Stomach smooth muscle (tissue), 2 donors: ENCODE measurements around the gene CCBE1.

ENCODE experiments used
- H3K27ac ChIP-seq: one replicate; pipeline ENCODE4 v1.7.0; 2013; ENCODE audit warnings: mild to moderate bottlenecking, low read length, inconsistent platforms
- H3K27me3 ChIP-seq, 2 donors: one replicate each; pipeline ENCODE4 v1.7.0; 2013; ENCODE audit warnings: low read length in 2 of 2; ENCODE audit not compliant: insufficient read depth in 2 of 2, control insufficient read depth in 1 of 2
- H3K36me3 ChIP-seq, 2 donors: one replicate each; pipeline ENCODE4 v1.7.0; 2013; ENCODE audit warnings: low read length in 2 of 2; ENCODE audit not compliant: control insufficient read depth in 2 of 2, insufficient read depth in 2 of 2
- H3K4me1 ChIP-seq: one replicate; pipeline ENCODE4 v1.7.0; 2013; ENCODE audit warnings: low read length; ENCODE audit not compliant: control insufficient read depth, insufficient read depth
- H3K4me3 ChIP-seq, 2 donors: one replicate each; pipeline ENCODE4 v1.7.0; 2013; ENCODE audit warnings: low read length in 2 of 2
- H3K9ac ChIP-seq, 2 donors: one replicate each; pipeline ENCODE4 v1.7.0; 2013; ENCODE audit warnings: low read length in 2 of 2, mild to moderate bottlenecking in 1 of 2
- H3K9me3 ChIP-seq, 2 donors: one replicate each; pipeline ENCODE4 v1.7.0; 2013; ENCODE audit warnings: low read length in 2 of 2; ENCODE audit not compliant: control insufficient read depth in 2 of 2
- donor health status: healthy.
- donor health status: Pancreatic carcinoma.

CCBE1 gene

DNA sequence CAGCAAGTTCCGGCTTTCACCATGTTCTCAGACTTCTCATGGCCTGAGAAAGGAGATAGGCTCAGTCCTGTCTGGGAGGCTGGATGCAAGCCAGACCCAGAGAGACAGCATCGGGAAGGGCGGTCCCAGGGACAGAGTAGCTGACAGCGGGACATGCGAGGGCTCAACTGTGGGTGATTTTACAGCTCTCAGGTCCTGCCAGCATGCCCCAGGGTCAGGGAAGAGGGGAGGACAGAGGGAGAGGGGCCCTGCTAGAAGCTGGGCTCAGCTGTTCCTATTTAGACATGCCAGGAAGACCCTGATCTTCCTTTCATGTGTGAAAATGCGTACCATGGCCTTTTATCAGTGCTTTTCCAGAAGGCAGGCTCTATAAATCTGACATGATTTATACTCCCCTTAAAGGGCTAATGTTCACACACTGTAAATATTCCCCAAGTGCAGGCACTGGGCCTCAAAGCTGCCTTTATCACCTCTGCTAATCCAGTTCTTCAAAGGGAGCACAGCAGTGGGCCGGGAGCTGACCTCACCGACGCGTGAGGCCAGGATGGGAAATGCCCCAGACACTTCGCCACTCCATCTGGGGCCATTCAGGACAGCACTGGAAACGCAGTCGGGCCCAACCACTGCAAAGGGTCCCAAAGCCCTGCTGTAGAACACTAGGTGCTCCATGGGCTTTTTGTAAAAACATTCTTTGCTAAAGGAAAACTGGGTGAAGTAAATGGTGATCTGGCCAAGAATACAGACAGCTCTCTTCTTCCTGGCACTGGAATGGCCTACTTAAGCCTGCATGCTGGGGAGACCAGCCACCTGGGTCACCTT lies 242.1 kb downstream of the CCBE1 start:
- no peak overlapping the region for H3K27ac ChIP-seq
- no peaks in the 10 kb centered on the region for H3K27me3 ChIP-seq
- no peak overlapping the region for H3K9ac ChIP-seq
- no peaks in the 10 kb centered on the region for H3K4me1 ChIP-seq
- no peaks in the 10 kb centered on the region for H3K9me3 ChIP-seq
- no peak overlapping the region for H3K4me3 ChIP-seq
- H3K36me3 ChIP-seq, result no peaks in the 10 kb centered on the region

DNA sequence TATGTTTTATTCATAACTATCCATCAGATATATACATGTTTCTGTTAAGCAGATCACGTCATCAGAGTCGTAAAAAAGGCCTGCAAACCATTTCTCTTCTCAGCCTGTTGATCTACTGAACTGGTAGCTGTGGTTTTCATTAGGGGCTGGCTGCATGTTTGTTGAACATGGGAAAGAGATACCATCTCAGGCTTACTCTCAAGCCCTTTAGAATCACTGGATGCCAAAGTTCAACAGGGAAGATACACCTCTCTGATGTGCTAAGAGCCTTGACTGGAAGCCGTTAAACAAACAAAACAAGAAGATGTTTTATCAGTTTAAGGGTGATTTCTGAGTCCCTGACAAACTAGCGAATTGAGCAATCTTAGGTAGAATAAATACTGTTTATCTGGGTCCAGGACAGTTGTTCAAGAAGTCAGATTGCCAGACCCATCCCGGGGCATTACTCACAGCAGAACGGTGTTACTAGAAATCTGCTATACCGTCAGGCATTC lies 243.7 kb downstream of the CCBE1 start:
- Histone ChIP-seq H3K27ac (no peak overlapping the region), H3K9me3 (no peaks in the 10 kb centered on the region), H3K36me3 (no peaks in the 10 kb centered on the region), H3K27me3 (no peaks in the 10 kb centered on the region), H3K4me1 (no peaks in the 10 kb centered on the region), H3K9ac (no peak overlapping the region), H3K4me3 (no peak overlapping the region)

DNA sequence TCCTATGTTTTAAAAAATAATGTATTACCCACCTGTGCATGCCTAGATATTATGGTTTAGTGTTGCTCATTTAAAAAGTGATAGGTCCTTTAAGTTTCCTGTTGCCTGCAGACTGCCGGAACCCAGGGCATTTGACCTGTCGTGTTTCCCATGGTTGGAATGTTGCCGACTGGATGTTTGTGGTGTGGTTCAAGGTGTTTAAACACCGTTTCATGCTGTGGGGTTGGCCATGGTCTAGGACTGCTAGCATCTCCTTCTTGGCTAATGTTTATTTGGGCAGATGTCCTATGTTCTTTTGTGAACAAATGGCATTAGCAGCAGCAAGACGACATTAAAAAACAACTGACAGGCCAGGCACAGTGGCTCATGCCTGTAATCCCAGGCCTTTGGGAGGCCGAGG lies 245.3 kb downstream of the CCBE1 start:
- no peaks in the 10 kb centered on the region for H3K4me1 ChIP-seq
- H3K4me3 ChIP-seq, result no peak overlapping the region
- H3K9ac ChIP-seq, result no peak overlapping the region
- H3K27ac ChIP-seq, result no peak overlapping the region
- no peaks in the 10 kb centered on the region for H3K27me3 ChIP-seq
- peaks cover 0 to 4% of the 10 kb centered on the region in 2 donors for H3K9me3 ChIP-seq
- H3K36me3 ChIP-seq, result no peaks in the 10 kb centered on the region

DNA sequence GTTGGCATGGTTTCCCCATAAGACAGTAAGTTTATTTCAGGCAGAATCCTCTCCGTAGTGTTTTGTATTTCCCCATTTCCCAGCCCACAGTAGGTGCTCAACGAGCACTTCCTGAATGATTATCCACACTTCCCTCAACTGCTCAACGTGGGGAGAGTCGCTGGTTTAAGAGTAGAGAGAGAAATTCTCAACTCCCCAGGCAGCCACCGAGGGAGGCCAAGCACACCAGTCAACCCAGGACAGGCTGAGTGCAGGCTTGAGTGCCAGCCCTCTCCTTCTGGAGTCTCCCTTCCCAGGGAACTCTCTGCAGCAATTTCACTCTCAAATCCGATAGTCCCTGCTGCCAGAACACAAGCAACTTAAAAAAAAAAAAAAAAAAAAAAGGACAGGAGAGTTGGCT lies 246.2 kb downstream of the CCBE1 start:
- Histone ChIP-seq H3K9me3 (peaks cover 0 to 4% of the 10 kb centered on the region in 2 donors), H3K4me3 (no peak overlapping the region), H3K4me1 (no peaks in the 10 kb centered on the region), H3K27ac (no peak overlapping the region), H3K9ac (no peak overlapping the region), H3K36me3 (no peaks in the 10 kb centered on the region), H3K27me3 (peaks cover 0 to 2% of the 10 kb centered on the region in 2 donors)

DNA sequence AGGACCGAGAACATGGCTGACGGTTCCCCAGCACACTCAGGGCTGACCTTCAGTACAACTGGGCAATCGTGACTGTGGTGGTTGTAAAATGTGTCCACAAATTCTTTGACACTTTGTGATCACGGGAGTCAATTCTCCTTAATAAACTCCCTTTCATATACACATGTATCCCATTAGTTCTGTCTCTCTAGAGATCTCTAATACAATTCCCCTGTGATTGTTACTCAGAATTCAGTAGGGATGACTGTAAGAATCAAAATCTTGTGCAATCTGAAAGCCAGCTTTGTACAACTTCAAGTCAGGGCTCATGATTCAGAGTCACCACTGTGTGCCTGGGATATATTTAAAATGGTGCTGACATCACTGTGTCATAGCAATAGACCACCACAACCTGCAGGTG lies 248.7 kb downstream of the CCBE1 start:
- peaks cover 0 to 4% of the 10 kb centered on the region in 2 donors for H3K9me3 ChIP-seq

DNA sequence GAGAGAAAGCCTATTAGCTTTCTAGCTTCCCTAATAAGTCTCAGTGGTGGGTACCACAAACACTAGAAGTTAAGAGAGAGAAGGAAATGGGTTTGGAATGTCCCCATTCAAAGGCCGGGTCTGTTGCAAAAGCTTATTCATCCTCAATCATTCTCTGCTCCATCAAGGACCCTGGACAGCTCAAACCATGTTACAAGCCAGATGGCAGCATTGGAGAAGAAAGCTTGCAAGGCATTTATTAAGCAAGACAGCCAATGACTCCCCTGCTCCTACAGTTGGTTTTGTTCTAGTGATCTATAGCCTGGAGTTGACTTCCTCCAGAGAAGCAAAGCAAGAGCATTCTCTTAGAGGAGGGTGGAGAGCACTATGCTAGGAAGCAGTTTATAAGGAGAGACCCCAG lies 251.2 kb downstream of the CCBE1 start:
- no peak overlapping the region for H3K9ac ChIP-seq
- no peak overlapping the region for H3K4me3 ChIP-seq
- H3K4me1 ChIP-seq, result no peaks in the 10 kb centered on the region
- peaks cover 0 to 2% of the 10 kb centered on the region in 2 donors for H3K27me3 ChIP-seq
- no peaks in the 10 kb centered on the region for H3K36me3 ChIP-seq
- H3K27ac ChIP-seq, result no peak overlapping the region
- peaks cover 0 to 4% of the 10 kb centered on the region in 2 donors for H3K9me3 ChIP-seq

More for the DNA sequence above, 248.7 kb downstream of the CCBE1 start:
- Histone ChIP-seq H3K36me3 (no peaks in the 10 kb centered on the region), H3K4me3 (no peak overlapping the region), H3K27ac (no peak overlapping the region), H3K27me3 (peaks cover 0 to 2% of the 10 kb centered on the region in 2 donors), H3K9ac (no peak overlapping the region), H3K4me1 (no peaks in the 10 kb centered on the region)

DNA sequence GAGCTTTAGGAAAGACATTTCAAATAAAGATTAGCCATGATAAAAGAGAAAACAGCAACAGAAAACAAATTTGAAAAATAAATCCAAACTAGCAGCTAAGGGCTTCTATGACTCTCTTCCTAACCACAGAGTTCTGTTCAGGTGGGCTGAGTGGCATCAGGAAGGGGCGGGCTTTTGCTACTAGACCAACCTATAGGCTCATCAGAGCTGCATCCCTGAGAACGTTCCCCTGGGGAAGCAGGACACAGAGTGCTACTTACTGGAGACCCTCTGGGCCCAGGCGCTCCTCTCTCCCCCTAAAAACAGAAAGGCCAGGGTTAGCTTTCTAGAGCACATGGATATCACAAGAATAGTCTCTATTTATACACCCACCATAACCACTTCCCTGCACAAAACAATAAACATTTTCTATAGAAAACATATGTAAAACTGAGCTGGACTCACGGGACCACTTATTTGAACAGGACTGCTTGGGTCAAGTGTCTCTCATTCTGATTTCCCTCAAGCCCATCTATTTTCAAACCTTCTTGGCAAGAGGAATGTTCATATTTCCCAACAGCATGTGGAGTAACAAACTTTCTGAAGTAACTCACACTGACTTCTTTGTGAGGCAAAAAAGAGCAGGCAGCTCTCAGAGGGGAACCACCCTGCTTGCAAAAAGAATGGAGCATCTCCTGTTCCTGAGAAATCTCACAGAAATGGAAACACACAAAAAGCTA lies 259.2 kb downstream of the CCBE1 start:
- no peaks in the 10 kb centered on the region for H3K4me1 ChIP-seq
- peaks cover 0 to 4% of the 10 kb centered on the region in 2 donors for H3K9me3 ChIP-seq
- H3K4me3 ChIP-seq, result no peak overlapping the region
- no peaks in the 10 kb centered on the region for H3K36me3 ChIP-seq
- H3K27ac ChIP-seq, result no peak overlapping the region
- H3K9ac ChIP-seq, result no peak overlapping the region
- peaks cover 0 to 2% of the 10 kb centered on the region in 2 donors for H3K27me3 ChIP-seq

DNA sequence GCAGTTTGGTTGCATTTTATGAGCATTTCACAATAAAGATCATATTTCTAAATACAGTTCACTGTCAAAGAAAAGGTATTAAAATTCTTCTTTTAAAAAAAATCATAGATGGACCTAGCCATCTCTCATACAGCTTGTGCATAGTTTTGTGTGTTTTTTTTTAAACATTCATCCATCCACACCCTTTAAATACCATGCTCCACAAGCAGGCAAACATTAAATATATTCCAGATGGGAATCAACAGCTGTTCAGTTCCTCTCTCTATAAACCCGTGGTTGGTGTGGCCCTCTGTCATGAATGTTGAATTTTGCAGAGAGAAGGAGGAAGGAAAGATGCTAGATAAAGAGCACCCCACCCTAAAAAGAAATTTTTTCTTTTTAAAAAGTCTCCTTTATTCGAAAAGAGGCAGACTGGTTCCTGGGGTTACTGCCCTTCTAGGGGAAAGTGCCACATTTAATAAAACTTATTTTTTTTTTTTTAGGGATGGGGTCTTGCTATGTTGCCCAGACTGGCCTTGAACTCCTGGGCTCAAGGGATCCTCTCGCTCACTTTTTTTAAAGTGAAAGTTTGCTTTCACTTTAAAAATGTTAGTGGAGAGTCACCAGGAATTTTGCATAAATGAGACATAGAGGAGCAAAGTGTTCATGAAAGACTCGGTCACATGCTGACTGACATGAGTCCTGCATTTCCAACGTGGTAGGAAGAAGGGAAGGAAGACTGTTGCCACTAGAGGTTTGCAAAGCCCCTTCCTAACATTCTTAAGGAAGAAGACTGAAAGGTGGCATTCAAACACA lies 264.2 kb downstream of the CCBE1 start:
- H3K9ac ChIP-seq, result no peak overlapping the region
- no peaks in the 10 kb centered on the region for H3K36me3 ChIP-seq
- H3K4me3 ChIP-seq, result no peak overlapping the region
- H3K27me3 ChIP-seq, result peaks cover 0 to 2% of the 10 kb centered on the region in 2 donors
- no peaks in the 10 kb centered on the region for H3K4me1 ChIP-seq
- H3K9me3 ChIP-seq, result no peaks in the 10 kb centered on the region
- no peak overlapping the region for H3K27ac ChIP-seq

DNA sequence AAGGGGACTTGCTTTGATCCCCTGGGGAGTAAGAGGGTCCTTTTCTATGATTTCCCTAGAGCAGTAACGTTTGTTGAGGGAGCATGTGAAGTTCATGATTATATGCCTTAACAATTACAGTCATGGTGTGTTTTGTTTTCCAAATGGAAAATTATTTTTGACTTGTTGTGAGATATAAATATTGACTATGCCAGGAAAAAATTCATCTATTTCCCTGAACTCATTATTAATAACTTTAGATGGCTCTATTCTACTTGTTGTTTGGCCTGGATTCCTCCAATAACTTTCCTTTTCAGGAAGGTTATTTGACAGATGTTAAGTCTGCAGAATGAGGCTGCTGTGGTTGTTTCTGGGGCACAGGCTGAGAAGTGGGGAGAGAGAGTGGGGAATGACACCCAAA lies 266.1 kb downstream of the CCBE1 start:
- H3K4me1 ChIP-seq, result no peaks in the 10 kb centered on the region
- H3K27ac ChIP-seq, result no peak overlapping the region
- no peak overlapping the region for H3K4me3 ChIP-seq
- H3K36me3 ChIP-seq, result no peaks in the 10 kb centered on the region
- H3K27me3 ChIP-seq, result peaks cover 0 to 2% of the 10 kb centered on the region in 2 donors
- H3K9me3 ChIP-seq, result no peaks in the 10 kb centered on the region
- no peak overlapping the region for H3K9ac ChIP-seq

DNA sequence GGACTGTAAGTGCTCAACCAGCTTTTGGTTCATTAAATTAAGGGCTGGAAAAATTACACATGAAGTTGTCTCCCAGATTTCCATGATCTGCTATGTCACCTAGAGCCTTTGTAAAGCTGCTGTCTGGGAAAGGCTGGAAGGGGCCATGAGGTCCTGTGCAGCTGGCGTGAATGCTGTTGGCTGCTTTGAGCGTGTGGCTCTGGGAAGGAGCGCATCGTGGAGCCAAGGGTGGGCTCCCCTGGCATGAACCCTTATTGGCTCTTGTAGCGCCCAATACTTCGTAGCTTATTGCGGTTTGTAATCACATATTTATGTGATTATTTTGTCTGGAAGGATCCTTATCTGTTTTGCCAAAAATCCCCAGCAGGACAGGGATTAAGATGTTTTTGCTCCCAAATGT lies 267.6 kb downstream of the CCBE1 start:
- Histone ChIP-seq H3K4me1 (no peaks in the 10 kb centered on the region), H3K4me3 (no peak overlapping the region), H3K27me3 (no peaks in the 10 kb centered on the region), H3K36me3 (no peaks in the 10 kb centered on the region), H3K27ac (no peak overlapping the region), H3K9me3 (no peaks in the 10 kb centered on the region), H3K9ac (no peak overlapping the region)
